MCF 10A (cell line): Measurements from ENCODE around the gene WDR55. TPM values are rescaled to one million over a fixed set of nuclear protein-coding genes. Genes with fewer than 3 reads are reported as not detected.

Experiments
- BruUV-seq: library from RNA; stranded (reverse); fragments of 400-500 nt; replicated peaks from 2 replicates; lab custom pipeline; 2021; lab: Mats Ljungman, UMichigan
- CTCF ChIA-PET: fragments of 300-600 bp; sonication (Branson Sonifier 250); formaldehyde crosslinking; extraction: SDS; loops from one replicate; lab custom pipeline; 2021; ENCODE audit warnings: antibody characterized with exemption, inconsistent platforms; lab: Yijun Ruan, JAX
- POLR2A ChIA-PET: fragments of 300-600, 350-650 bp; sonication (Branson Sonifier 250); formaldehyde crosslinking; extraction: SDS; loops from one replicate; lab custom pipeline; 2020; ENCODE audit warnings: antibody characterized with exemption, inconsistent platforms; lab: Yijun Ruan, JAX
- DNase-seq: peaks from one replicate; pipeline ENCODE4 v3.0.0-alpha.2; 2018; ENCODE audit not compliant: unreplicated experiment
- H3K27ac Mint-ChIP-seq: one replicate; pipeline ENCODE4 v1.8.0; 2022; ENCODE audit warnings: mild to moderate bottlenecking, low read depth, mixed read lengths; ENCODE audit not compliant: unreplicated experiment
- H3K27me3 Mint-ChIP-seq: one replicate; pipeline ENCODE4 v1.8.0; 2022; ENCODE audit warnings: mixed read lengths; ENCODE audit not compliant: insufficient read depth, unreplicated experiment
- H3K36me3 Mint-ChIP-seq: one replicate; pipeline ENCODE4 v1.8.0; 2022; ENCODE audit warnings: mild to moderate bottlenecking, moderate library complexity, mixed read lengths; ENCODE audit not compliant: insufficient read depth, unreplicated experiment
- H3K4me1 Mint-ChIP-seq: one replicate; pipeline ENCODE4 v1.8.0; 2022; ENCODE audit warnings: mixed read lengths; ENCODE audit not compliant: insufficient read depth, unreplicated experiment
- H3K4me3 Mint-ChIP-seq: one replicate; pipeline ENCODE4 v1.8.0; 2022; ENCODE audit warnings: mild to moderate bottlenecking, moderate library complexity, mixed read lengths; ENCODE audit not compliant: unreplicated experiment
- H3K9me3 Mint-ChIP-seq: one replicate; pipeline ENCODE4 v1.8.0; 2022; ENCODE audit warnings: mixed read lengths; ENCODE audit not compliant: unreplicated experiment
- CTCF ChIP-seq: fragments of 200-600 bp; IDR thresholded peaks from one replicate; pipeline ENCODE4 v1.8.0; 2022; ENCODE audit warnings: antibody characterized with exemption, mild to moderate bottlenecking; ENCODE audit not compliant: unreplicated experiment
- intact Hi-C: fragments of 100-400 bp; cut with micrococcal nuclease; formaldehyde crosslinking; loops from 2 replicates; pipeline ENCODE4 v1.14.1; 2022
- total RNA-seq: library from RNA; stranded (reverse); gene quantifications from 2 replicates; pipeline ENCODE4 v1.2.3, GENCODE V29; 2022

Gene WDR55
- total RNA-seq, 1 experiment from 2014 or later: 36.4 TPM

GRCh38 chr5:140678993-140679392 lies 14.3 kb downstream of the WDR55 start:
- intact Hi-C loops: no loop called here
- Mint-ChIP-seq H3K27ac (no peak overlapping the region), H3K36me3 (peaks cover 74% of the 10 kb centered on the region), H3K4me3 (no peak overlapping the region), H3K9me3 (no peaks in the 10 kb centered on the region), H3K4me1 (no peaks in the 10 kb centered on the region), H3K27me3 (no peaks in the 10 kb centered on the region)
- BruUV-seq: no TSS peak
- POLR2A ChIA-PET: interaction anchor here (1.0 to 3.4 kb wide), 3 partner anchors 12 to 32 kb away, joined by 4 to 23 read pairs (median 14); partner anchors contain the start of genes HARS1, HARS2 and WDR55
- no peak for TF ChIP-seq CTCF
- CTCF ChIA-PET: interaction anchor here (0.5 to 1.9 kb wide), 4 partner anchors 11 to 132 kb away, joined by 3 to 14 read pairs (median 4); partner anchors contain the start of genes EIF4EBP3, HARS1, HARS2 and WDR55
- DNase-seq: no peak

GRCh38 chr5:140690376-140690932 lies 25.8 kb downstream of the WDR55 start:
- H3K27me3 Mint-ChIP-seq: no peaks in the 10 kb centered on the region

GRCh38 chr5:140690941-140691924 lies 26.5 kb downstream of the WDR55 start, which contains the start of the genes HARS1 and HARS2:
Gene HARS1 (minus strand): TSS chr5:140691370. CDS start chr5:140691304, 66 bp downstream.
Gene HARS2 (plus strand): TSS chr5:140691455. CDS start chr5:140691649, 194 bp downstream.
- CTCF ChIA-PET: interaction anchor here (0.6 to 2.9 kb wide), 19 partner anchors 10 to 538 kb away, joined by 3 to 14 read pairs (median 3); partner anchors contain the start of genes EIF4EBP3 and WDR55

More at GRCh38 chr5:140690376-140690932, 25.8 kb downstream of the WDR55 start:
- BruUV-seq: TSS peak; percentile 55
- TF ChIP-seq CTCF: no peak
- peak overlapping the region; percentile 88 for H3K4me3 Mint-ChIP-seq
- peaks cover 16% of the 10 kb centered on the region for H3K4me1 Mint-ChIP-seq
- H3K36me3 Mint-ChIP-seq: peaks cover 85% of the 10 kb centered on the region
- DNase-seq: peak; percentile 24
- CTCF ChIA-PET: interaction anchor here (0.6 to 2.9 kb wide), 17 partner anchors 11 to 537 kb away, joined by 3 to 14 read pairs (median 3); partner anchors contain the start of gene EIF4EBP3
- intact Hi-C loops: no loop called here
- POLR2A ChIA-PET: interaction anchor here (0.6 to 9.6 kb wide), 46 partner anchors 10 to 574 kb away, joined by 3 to 153 read pairs (median 6); partner anchors contain the start of genes ANKHD1, APBB3, DND1 and EIF4EBP3
- peak overlapping the region; percentile 87 for H3K27ac Mint-ChIP-seq
- H3K9me3 Mint-ChIP-seq: no peaks in the 10 kb centered on the region

More at GRCh38 chr5:140690941-140691924, 26.5 kb downstream of the WDR55 start, which contains the start of the genes HARS1 and HARS2:
- no TSS peak for BruUV-seq
- Mint-ChIP-seq H3K4me3 (peak within 1 kb of the TSS; percentile 88), H3K4me1 (peaks cover 16% of the 10 kb centered on the region), H3K27ac (peak within 1 kb of the TSS; percentile 87), H3K36me3 (peaks cover 85% of the 10 kb centered on the region), H3K9me3 (no peaks in the 10 kb centered on the region), H3K27me3 (no peaks in the 10 kb centered on the region)
- POLR2A ChIA-PET: interaction anchor here (0.6 to 9.6 kb wide), 47 partner anchors 11 to 574 kb away, joined by 3 to 153 read pairs (median 6); partner anchors contain the start of genes ANKHD1, APBB3, DND1 and EIF4EBP3
- intact Hi-C loops: loop anchor here (1.0 kb wide), 4 partner anchors 20 to 116 kb away; partner anchors contain the start of genes IK, NDUFA2 and WDR55
- TF ChIP-seq CTCF: no peak
- peak; percentile 99 for DNase-seq
